NCI-H187 (cell line): ENCODE measurements around the gene HASPIN.

Source experiments
- DNase-seq, 2 experiments: peaks; one replicate each; lab custom pipeline; 2025; lab: John Stamatoyannopoulos, UW

The HASPIN gene

GRCh38 chr17:3765981-3766380, 42.3 kb downstream of the HASPIN start:
- DNase-seq, result no peak

- DNase-seq, result no peak
These were observed 43.1 kb downstream of the HASPIN start for GRCh38 chr17:3766779-3767178.

DNA sequence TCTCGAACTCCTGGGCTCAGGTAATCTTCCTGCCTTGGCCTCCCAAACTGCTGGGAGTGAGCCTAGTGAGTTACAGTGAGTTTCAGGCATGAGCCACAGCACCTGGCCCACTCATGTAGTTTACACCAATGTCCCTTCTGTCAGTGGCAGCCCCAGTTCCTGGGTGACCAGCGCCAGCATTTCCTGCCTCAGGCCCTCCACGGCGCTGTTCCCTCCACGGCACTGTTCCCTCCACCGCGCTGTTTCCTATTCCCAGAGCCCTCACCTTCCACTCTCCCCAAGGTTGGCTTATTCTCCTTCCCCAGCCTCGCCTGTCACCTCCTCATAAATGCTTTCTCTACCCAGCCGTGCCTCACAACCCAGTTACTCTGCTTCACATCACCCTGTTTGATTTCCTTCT, 44.6 kb downstream of the HASPIN start:
- DNase-seq, result no peak

GRCh38 chr17:3768769-3769168, 45.1 kb downstream of the HASPIN start:
- DNase-seq, result no peak

DNA sequence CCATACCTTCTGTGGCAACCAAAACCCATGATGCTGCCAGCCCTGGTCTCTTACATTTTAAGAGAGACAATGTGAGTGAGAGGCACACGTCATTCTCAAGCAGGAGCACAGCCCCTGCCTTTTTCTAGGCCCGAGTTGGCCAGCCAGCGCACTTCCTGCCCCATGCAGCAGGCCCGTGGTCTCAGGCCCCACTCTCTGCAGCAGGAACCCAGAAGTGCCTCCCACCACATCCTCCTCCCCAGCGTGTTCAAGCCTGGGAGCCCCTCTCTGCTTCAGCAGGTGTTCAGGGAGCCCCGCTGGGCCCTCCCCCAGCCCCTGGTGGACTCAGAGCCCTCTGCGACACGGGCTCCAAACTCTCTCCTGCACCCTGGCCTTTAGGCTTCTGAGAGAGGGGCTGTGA, 46.8 kb downstream of the HASPIN start:
- DNase-seq, result no peak

DNA sequence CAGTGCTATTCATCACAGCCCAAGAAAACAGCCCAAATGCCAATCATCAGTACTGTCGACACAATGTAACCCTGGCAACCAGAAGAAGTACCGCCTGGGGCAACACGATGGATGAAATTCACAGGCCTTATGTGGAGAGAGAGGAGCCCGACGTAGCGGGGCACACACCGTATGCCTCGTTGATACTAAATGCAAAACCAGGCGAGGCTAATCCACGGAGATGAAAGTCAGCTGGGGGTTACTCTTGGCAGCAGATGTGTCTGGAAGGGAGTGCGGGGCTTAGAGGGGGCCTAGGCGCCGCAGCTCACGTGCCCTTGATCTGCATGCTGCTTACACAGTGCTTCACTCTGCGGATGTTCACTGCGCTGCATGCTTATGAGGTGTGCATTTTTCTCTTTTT, 47.4 kb downstream of the HASPIN start:
- no peak for DNase-seq

DNA sequence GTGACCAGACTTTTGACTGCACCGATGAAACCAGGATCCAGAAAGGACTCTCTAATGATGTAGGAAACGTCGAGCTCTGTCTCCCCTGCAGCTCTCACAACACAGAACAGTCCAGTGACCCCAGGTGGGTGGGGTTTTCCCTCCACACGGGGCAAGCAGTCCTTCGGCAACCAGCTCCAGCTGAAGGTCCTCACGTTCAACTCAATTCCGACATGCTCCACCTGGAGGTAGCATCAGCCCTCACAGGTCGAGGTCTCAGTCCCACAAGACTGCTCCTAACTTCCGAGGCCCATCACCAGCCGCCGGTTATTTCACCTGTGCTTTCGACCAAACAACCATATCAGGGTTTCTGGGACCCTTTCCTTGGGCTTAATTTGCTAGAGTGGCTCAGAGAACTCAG, 49.1 kb downstream of the HASPIN start:
- DNase-seq, result no peak

GRCh38 chr17:3773511-3773910, 49.8 kb downstream of the HASPIN start:
- DNase-seq, result no peak

- DNase-seq, result no peak
These were observed 50.3 kb downstream of the HASPIN start for GRCh38 chr17:3773966-3774365.
